Activated naive CD4-positive, alpha-beta T cell treated with anti-CD3 and anti-CD28 coated beads, Interleukin-2, amount 10 ng/mL, durations not matched to agents 7 days and 5 days (primary cell): ENCODE results near the gene UBE2G2.
"Not testable (repeated sequence)": the region's sequence is repeated elsewhere in the genome, so short reads cannot be mapped to it uniquely, and the experiment has no call there.

Experiments
- CTCF ChIA-PET: fragments of 350-600 bp; sonication (Branson Sonifier 250); formaldehyde crosslinking; loops from one replicate; lab custom pipeline; 2021; ENCODE audit warnings: antibody characterized with exemption; lab: Charles Lee
- DNase-seq: peaks from one replicate; pipeline ENCODE4 v3.0.0-alpha.2; 2020
- H3K27ac Mint-ChIP-seq: one replicate; pipeline ENCODE4 v1.8.0; 2021; ENCODE audit warnings: mild to moderate bottlenecking, moderate library complexity, mixed read lengths
- H3K27me3 Mint-ChIP-seq: one replicate; pipeline ENCODE4 v1.8.0; 2021; ENCODE audit warnings: mild to moderate bottlenecking, mixed read lengths
- H3K36me3 Mint-ChIP-seq: one replicate; pipeline ENCODE4 v1.8.0; 2021; ENCODE audit warnings: mixed read lengths
- H3K4me1 Mint-ChIP-seq: one replicate; pipeline ENCODE4 v1.8.0; 2021; ENCODE audit warnings: mixed read lengths
- H3K4me3 Mint-ChIP-seq: one replicate; pipeline ENCODE4 v1.8.0; 2021; ENCODE audit warnings: mild to moderate bottlenecking, moderate library complexity, mixed read lengths
- H3K9me3 Mint-ChIP-seq: one replicate; pipeline ENCODE4 v1.8.0; 2021; ENCODE audit warnings: mixed read lengths

UBE2G2 gene

DNA sequence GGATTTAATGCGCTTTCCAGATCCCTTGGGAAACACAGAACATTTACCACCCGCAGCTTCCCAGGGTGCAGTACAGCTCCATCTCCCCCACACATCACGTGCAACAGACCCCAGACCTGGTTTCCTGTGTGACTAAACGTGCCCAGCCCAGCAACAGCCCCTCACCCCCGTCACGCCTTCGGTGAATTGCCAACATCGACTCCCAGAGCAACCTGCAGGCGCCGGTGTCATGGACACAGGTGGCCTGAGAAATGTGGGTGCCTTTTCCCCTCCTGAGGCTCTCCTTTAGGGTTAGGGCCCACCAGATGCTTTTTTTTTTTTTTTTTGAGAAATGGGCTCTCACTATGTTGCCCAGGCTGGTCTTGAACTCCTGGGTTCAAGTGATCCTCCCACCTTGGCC, 40.5 kb upstream of the UBE2G2 start:
- peaks cover 19% of the 10 kb centered on the region for H3K4me1 Mint-ChIP-seq

DNA sequence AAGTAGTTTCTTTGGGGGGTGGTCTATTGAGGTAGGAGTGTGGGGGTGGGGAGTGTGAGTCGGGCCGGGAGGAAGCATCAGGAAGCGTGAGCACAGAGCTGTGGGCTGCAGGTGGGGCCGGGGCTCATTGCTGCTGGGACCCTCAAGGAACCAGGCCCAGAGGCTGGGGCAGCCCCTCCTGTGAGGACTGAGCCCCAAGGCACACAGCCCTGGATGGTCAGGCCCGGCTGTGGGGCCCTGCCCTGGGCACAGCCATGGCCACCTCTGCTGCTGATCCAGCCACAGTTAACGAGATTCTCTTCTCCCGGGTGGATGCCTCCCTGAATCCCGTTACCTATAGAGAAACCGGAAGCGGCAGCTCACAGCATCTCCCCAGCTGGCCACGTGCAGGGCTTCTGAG, 39.2 kb upstream of the UBE2G2 start:
- Mint-ChIP-seq H3K27ac (no peak overlapping the region), H3K36me3 (no peaks in the 10 kb centered on the region), H3K4me3 (no peak overlapping the region), H3K9me3 (no peaks in the 10 kb centered on the region), H3K4me1 (peaks cover 7% of the 10 kb centered on the region), H3K27me3 (peaks cover 48% of the 10 kb centered on the region)
- DNase-seq, result no peak
- CTCF ChIA-PET, result no interaction called here

More for the DNA sequence above, 40.5 kb upstream of the UBE2G2 start:
- Mint-ChIP-seq H3K27me3 (peaks cover 56% of the 10 kb centered on the region), H3K27ac (no peak overlapping the region), H3K4me3 (no peak overlapping the region), H3K36me3 (no peaks in the 10 kb centered on the region), H3K9me3 (no peaks in the 10 kb centered on the region)
- CTCF ChIA-PET, result no interaction called here
- DNase-seq, result no peak

DNA sequence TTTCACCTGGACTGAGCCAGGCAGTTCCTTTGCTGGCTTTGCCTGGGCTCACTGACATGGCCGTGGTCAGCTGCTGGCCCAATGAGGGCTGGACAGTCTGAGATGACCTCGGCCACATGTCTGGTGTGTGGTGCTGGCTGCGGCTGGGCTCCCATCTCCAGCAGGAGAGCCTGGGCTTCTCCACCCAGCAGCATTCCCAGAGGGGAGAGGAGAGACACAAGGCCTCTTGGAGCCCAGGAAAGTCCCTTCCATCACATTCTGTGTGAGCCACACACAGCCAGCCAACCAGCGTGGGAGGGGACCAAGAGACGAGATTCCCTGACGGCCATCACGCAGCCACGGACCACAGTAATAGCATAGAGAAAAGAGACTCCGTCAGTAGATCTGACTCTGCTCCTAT, 37.3 kb upstream of the UBE2G2 start:
- DNase-seq, result no peak
- H3K36me3 Mint-ChIP-seq, result no peaks in the 10 kb centered on the region
- H3K27ac Mint-ChIP-seq, result no peak overlapping the region
- no peak overlapping the region for H3K4me3 Mint-ChIP-seq
- H3K9me3 Mint-ChIP-seq, result no peaks in the 10 kb centered on the region
- H3K27me3 Mint-ChIP-seq, result peaks cover 45% of the 10 kb centered on the region
- CTCF ChIA-PET, result no interaction called here
- H3K4me1 Mint-ChIP-seq, result no peaks in the 10 kb centered on the region

DNA sequence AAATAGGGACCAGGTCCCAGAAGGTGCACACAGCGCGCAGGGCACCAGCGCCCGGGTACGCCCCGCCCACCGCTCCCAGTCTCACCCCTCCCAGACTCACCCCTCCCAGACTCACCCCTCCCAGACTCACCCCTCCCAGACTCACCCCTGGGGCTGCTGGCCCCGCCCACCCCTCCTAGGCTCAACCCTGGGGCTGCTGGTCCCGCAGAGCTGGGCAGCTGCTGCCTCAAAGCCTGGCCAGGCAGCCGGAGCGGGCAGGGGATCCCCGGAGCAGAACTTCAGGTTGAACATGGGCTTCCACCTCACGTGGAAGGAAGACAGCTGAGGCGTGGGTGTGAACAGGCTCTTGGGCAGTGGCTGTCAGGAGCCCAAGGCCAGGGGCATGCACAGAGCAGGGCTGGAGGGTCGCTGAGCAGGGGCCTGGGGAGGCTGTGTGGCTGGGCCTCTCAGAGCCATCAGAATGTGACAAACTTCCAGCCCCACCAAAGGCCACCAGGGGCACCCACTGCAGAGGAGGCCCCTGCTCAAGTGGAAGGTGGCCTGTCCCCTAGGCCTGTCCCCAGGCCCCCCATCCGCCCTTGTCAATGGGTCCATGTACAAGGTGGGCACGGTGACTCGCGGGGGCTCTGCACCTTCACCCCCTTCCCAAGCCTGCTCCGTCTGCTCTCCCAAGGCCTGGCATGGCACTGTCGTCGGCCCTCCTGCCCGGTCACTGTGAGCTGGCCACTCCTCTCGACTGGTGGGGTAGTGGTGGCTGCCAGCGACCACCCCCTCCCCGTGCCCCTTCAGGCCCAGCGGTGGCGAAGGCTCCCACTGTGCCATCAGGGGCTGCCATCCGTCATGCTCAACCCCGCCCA, 36.6 kb upstream of the UBE2G2 start:
- Mint-ChIP-seq H3K4me3 (no peak overlapping the region), H3K9me3 (no peaks in the 10 kb centered on the region), H3K27me3 (peaks cover 40% of the 10 kb centered on the region), H3K27ac (no peak overlapping the region), H3K36me3 (no peaks in the 10 kb centered on the region), H3K4me1 (no peaks in the 10 kb centered on the region)
- no peak for DNase-seq
- CTCF ChIA-PET, result no interaction called here

DNA sequence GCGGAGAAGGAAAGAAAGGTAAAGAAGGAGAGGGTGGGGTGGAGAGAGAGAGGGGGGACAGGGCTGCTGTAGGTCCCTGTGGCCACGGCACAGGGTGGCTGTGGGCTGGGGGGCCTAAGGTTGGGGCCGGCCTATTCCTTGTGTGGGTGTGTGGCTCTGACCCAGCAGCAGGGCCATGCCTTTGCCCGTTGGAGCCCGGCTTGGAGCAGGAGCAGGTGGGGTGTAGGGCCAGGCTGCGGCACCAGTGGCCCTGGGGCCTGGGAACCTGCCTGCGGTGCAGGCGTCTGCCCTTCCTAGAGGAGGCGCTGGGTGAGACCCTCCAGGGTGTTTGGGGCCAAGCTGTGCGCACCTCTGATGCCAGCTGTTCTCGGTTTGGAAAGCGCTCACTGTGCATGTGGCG, 35.9 kb upstream of the UBE2G2 start:
- Mint-ChIP-seq H3K9me3 (no peaks in the 10 kb centered on the region), H3K4me1 (no peaks in the 10 kb centered on the region), H3K27ac (no peak overlapping the region), H3K36me3 (no peaks in the 10 kb centered on the region), H3K27me3 (peaks cover 33% of the 10 kb centered on the region), H3K4me3 (no peak overlapping the region)
- DNase-seq, result no peak
- CTCF ChIA-PET, result no interaction called here

DNA sequence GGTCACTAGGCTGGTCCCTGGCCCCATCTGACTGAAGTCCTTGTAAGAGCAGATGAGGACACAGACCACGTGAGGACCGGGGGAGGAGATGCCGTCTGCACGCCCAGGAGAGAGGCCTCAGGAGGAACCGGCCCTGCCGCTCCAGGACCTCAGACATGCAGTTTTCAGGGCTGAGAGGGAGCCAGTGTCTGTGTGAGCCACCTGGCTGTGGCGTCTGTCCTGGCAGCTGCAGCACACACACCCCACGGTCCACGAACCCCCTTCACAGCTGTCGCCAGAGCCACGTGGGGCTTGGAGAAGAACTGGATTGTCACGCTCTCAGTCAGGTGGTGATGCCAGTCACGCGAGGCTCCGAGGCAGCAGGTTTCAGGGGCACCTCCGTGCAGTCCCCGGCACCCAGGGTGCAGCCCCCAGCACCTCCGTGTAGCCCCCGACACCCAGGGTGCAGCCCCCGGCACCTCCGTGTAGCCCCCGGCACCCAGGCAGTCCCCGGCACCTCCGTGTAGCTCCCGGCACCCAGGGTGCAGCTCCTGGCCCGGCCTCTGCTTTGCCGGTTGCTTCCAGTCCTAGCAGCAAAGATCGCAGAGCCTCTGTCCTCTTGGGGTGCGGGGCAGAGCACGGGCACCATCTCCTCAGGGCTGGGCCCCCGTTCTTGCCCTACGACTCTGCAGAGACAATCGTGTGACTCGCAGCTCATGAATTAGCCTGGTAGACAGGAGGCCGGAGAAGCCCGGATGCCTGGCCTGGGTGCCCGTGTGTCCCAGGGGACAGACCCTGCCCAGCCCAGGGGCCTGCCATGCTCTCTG, 35.2 kb upstream of the UBE2G2 start:
- CTCF ChIA-PET, result no interaction called here
- no peaks in the 10 kb centered on the region for H3K4me1 Mint-ChIP-seq
- no peak for DNase-seq

DNA sequence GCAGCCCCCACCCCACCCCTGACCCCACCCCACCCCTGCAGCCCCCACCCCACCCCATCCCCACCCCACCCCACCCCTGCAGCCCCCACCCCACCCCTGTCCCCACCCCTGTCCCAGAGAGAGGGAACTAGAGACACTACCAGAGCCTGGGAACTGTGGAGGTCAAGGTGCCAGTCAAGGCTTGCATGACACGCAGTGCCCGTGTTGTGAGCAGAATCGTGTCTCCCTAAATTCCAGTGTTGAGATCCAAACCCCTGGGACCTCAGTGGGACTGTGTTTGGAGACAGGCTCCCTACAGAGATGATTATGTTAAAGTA, 34.7 kb upstream of the UBE2G2 start:
- Mint-ChIP-seq H3K36me3 (no peaks in the 10 kb centered on the region), H3K4me1 (peaks cover 1% of the 10 kb centered on the region), H3K9me3 (no peaks in the 10 kb centered on the region), H3K27me3 (peaks cover 26% of the 10 kb centered on the region), H3K4me3 (no peak overlapping the region), H3K27ac (no peak overlapping the region)
- CTCF ChIA-PET, result no interaction called here
- DNase-seq, result no peak

More for the DNA sequence above, 35.2 kb upstream of the UBE2G2 start:
- no peaks in the 10 kb centered on the region for H3K9me3 Mint-ChIP-seq
- H3K4me3 Mint-ChIP-seq, result no peak overlapping the region
- no peaks in the 10 kb centered on the region for H3K36me3 Mint-ChIP-seq
- no peak overlapping the region for H3K27ac Mint-ChIP-seq
- H3K27me3 Mint-ChIP-seq, result peaks cover 26% of the 10 kb centered on the region

DNA sequence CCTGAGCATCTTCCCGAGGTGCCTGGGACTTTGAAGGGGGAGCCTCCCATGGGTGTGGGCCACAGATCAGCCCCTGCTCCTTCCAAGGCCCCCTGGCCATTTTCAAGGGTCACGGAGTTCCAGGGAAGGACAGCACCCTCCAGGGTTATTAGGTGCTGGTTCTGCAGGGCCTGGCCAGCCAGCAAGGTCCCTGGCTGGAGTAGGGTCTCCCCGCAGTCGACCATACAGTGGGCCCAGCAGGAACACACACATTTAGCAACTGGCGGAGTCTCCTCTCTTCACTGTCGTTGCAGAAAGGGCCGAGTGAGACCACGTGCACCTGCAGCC, 34.0 kb upstream of the UBE2G2 start:
- Mint-ChIP-seq H3K27me3 (peaks cover 20% of the 10 kb centered on the region), H3K36me3 (no peaks in the 10 kb centered on the region), H3K4me1 (peaks cover 5% of the 10 kb centered on the region), H3K4me3 (no peak overlapping the region), H3K27ac (no peak overlapping the region), H3K9me3 (no peaks in the 10 kb centered on the region)
- CTCF ChIA-PET, result no interaction called here
- DNase-seq, result no peak

DNA sequence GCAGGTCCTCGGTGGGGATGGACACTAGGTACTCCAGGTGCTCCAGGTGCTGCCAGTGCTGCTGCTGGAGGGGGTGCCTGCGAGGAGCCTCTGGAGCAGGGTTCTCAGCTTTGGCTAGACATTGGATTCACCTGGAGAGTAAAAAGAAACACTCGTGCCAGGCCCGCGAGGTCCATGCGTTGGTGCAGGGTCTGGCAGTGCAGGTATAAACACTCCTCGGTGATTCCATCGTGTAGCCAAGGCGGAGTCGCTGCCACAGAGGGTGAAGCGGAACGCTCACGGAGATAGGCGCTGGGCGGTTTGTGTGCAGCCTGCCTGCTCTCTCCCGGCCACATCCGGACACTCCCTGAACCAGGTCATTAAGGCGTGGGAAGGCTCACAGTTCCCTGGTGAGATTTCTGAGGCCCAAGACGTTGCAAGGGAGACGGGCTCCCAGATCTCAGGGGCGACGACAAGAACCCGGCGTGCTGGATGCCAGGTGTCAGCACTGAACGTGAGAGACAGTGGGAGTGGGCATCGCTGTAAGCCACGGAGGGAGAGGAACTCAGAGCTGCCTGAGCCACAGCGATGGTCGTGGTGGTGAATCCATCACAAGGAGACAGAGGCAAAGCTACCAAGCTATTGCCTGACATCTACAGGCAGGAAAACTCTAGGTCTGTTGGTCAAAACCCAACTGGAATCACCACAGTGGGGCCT, 33.5 kb upstream of the UBE2G2 start:
- H3K36me3 Mint-ChIP-seq, result no peaks in the 10 kb centered on the region
- no peak overlapping the region for H3K4me3 Mint-ChIP-seq
- peaks cover 2% of the 10 kb centered on the region for H3K9me3 Mint-ChIP-seq
- H3K27me3 Mint-ChIP-seq, result peaks cover 15% of the 10 kb centered on the region
- no peak overlapping the region for H3K27ac Mint-ChIP-seq
- peaks cover 5% of the 10 kb centered on the region for H3K4me1 Mint-ChIP-seq
- DNase-seq, result no peak
- CTCF ChIA-PET, result no interaction called here

DNA sequence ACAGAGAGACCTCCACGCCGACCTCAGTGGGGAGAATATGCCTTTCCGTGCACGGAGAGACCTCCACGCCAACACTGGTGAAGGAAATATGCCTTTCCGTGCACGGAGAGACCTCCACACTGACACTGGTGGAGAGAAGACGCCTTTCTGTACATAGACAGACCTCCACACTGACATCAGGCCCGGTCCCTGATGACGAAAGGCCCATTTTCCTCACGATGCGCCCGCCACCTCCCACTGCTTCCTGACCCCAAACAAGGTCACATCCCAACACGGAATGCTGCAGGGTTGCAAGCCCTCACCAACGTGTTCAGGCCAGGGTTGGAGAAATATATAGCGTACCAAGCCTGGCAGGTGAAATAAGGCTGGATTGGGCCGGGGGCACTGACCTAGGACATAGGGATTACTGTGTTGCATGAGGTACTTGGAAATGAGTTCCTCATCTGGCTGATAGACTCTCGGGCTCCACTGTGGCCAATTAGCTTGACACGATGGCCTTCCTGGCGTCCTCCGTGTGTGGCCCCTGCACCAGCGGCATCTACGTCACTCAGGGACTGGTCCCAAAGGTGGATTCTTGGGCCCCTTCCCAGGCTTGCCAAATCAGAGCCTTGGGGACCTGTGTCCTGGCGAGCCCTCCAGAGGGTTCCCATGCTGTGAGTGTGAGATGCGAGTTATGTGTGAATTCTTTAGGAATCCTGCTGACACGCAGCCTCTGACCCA, 32.8 kb upstream of the UBE2G2 start:
- peaks cover 21% of the 10 kb centered on the region for H3K27me3 Mint-ChIP-seq
- DNase-seq, result no peak
- CTCF ChIA-PET, result no interaction called here
- no peaks in the 10 kb centered on the region for H3K36me3 Mint-ChIP-seq
- peaks cover 5% of the 10 kb centered on the region for H3K4me1 Mint-ChIP-seq
- no peak overlapping the region for H3K4me3 Mint-ChIP-seq
- no peak overlapping the region for H3K27ac Mint-ChIP-seq
- peaks cover 7% of the 10 kb centered on the region for H3K9me3 Mint-ChIP-seq

DNA sequence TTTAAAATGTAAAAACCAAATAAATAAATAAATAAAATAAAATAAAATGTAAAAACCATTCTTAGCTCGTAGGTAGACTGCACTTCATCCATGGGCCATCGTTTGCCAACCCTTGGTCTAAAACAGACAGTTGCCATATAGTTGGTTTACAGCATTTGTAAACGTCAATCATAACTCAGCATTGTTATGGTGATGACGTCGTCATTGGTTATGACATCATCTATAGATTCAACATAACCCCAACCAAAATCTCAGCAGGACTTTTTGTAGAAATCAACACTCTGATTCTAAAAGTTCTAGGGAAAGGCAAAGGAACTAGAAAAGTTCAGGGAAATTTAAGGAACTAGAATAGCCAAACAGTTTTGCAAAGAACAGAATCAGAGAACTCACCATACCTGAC, 32.0 kb upstream of the UBE2G2 start:
- Mint-ChIP-seq H3K9me3 (peaks cover 12% of the 10 kb centered on the region), H3K36me3 (no peaks in the 10 kb centered on the region), H3K4me1 (peaks cover 5% of the 10 kb centered on the region), H3K4me3 (no peak overlapping the region), H3K27ac (no peak overlapping the region), H3K27me3 (peaks cover 25% of the 10 kb centered on the region)
- no peak for DNase-seq
- CTCF ChIA-PET, result no interaction called here

DNA sequence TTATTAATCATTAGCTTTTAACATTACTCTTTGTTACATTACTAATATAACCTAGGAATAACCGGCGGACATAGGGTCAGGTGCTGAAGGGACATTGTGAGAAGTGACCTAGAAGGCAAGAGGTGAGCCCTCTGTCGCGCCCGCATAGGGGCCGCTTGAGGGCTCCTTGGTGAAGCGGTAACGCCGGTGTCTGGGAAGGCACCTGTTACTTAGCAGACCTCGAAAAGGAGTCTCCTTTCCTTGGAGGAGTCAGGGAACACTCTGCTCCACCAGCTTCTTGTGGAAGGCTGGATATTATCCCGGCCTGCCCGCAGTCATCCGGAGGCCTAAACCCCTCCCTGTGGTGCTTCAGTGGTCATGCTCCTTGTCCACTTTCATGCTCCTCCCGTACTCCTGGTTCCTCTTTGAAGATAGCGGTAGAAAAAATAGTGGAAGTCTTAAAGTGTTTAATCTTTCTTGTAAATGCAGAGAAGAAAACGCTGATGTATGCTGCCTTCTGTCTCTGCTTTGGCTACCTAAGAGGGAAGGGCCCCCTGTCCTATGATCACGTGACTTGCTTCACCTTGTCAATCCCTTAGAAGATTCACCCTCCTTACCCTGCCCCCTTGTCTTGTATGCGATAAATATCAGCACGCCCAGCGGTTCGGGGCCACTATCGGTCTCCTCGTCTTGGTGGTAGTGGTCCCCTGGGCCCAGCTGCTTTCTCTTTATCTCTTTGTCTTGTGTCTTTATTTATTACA, 31.1 kb upstream of the UBE2G2 start:
- H3K4me1 Mint-ChIP-seq, DNase-seq, H3K4me3 Mint-ChIP-seq, H3K36me3 Mint-ChIP-seq, CTCF ChIA-PET, H3K27ac Mint-ChIP-seq: not testable (repeated sequence)
- peaks cover 22% of the 10 kb centered on the region for H3K9me3 Mint-ChIP-seq
- peaks cover 34% of the 10 kb centered on the region for H3K27me3 Mint-ChIP-seq

DNA sequence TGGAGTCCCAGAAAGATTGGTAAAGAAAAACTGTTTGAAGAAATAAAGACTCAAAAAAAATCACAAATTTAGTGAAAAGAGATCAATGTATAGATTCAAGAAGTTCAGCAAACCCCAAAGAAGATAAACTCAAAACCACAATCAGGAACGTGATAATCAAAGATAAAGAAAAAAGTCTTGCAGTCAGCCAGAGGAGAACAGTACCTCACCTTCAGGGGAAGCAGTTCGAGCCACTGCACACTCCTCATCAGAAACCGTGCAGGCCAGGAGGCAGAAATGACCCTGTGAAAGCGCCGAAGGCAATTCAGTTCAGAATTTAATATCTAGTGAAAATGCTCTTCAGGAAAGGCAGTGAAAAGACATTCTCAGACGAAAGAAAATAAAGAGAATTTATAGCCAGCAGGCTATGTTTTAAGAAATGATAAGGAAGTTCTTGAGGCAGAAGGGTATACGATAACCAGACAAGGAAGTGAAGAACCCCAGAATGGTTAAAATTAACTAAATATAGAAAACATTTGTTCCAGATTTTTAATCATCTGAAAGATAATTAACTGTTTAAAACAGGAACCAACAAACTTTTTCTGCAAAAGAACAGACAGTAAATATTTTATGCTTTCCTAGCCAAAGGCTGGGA, 29.7 kb upstream of the UBE2G2 start:
- H3K27me3 Mint-ChIP-seq, result peaks cover 42% of the 10 kb centered on the region
- CTCF ChIA-PET, result no interaction called here
- no peak for DNase-seq
- peaks cover 5% of the 10 kb centered on the region for H3K4me1 Mint-ChIP-seq
- peaks cover 30% of the 10 kb centered on the region for H3K9me3 Mint-ChIP-seq
- no peak overlapping the region for H3K4me3 Mint-ChIP-seq
- H3K27ac Mint-ChIP-seq, result no peak overlapping the region
- H3K36me3 Mint-ChIP-seq, result peaks cover 7% of the 10 kb centered on the region
